ENCODE measurements around the gene LRTM2.

LRTM2 gene

GRCh38 chr12:1810201-1810930 is 10.0 kb upstream of the LRTM2 start:
- DNase-seq (ENCODE audit: low read depth in 2 of 2) = peak; percentile 51 to 54
- no peak overlapping the region for H3K4me3 ChIP-seq (replicated peaks in 1 of 2; ENCODE audit: low read depth in 2 of 2, low read length in 2 of 2)
- TF ChIP-seq CTCF (IDR thresholded peaks at IDR 0.05; ENCODE audit: low read depth, low read length) = no peak

- no peak overlapping the region for H3K4me3 ChIP-seq (replicated peaks in 1 of 2; ENCODE audit: low read depth in 2 of 2, low read length in 2 of 2)
- DNase-seq (ENCODE audit: low read depth in 2 of 2) = no peak
- no peak for TF ChIP-seq CTCF (IDR thresholded peaks at IDR 0.05; ENCODE audit: low read depth, low read length)
Measured at GRCh38 chr12:1810931-1811280, 9.5 kb upstream of the LRTM2 start.

- DNase-seq (ENCODE audit: low read depth in 2 of 2) = peak; percentile 33 to 36
- no peak overlapping the region for H3K4me3 ChIP-seq (replicated peaks in 1 of 2; ENCODE audit: low read depth in 2 of 2, low read length in 2 of 2)
- TF ChIP-seq CTCF (IDR thresholded peaks at IDR 0.05; ENCODE audit: low read depth, low read length) = no peak
Measured at GRCh38 chr12:1811281-1811947, 9.0 kb upstream of the LRTM2 start.

GRCh38 chr12:1811948-1812291 is 8.4 kb upstream of the LRTM2 start:
- H3K4me3 ChIP-seq (replicated peaks in 1 of 2; ENCODE audit: low read depth in 2 of 2, low read length in 2 of 2) = no peak overlapping the region

GRCh38 chr12:1812650-1813302 is 7.6 kb upstream of the LRTM2 start:
- DNase-seq (ENCODE audit: low read depth in 2 of 2) = peak; percentile 72 to 73
- no peak for TF ChIP-seq CTCF (IDR thresholded peaks at IDR 0.05; ENCODE audit: low read depth, low read length)
- H3K4me3 ChIP-seq (replicated peaks in 1 of 2; ENCODE audit: low read depth in 2 of 2, low read length in 2 of 2) = no peak overlapping the region

More at GRCh38 chr12:1811948-1812291, 8.4 kb upstream of the LRTM2 start:
- no peak for DNase-seq (ENCODE audit: low read depth in 2 of 2)
- no peak for TF ChIP-seq CTCF (IDR thresholded peaks at IDR 0.05; ENCODE audit: low read depth, low read length)

GRCh38 chr12:1814266-1814665 is 6.1 kb upstream of the LRTM2 start:
- H3K4me3 ChIP-seq (replicated peaks in 1 of 2; ENCODE audit: low read depth in 2 of 2, low read length in 2 of 2) = no peak overlapping the region
- DNase-seq (ENCODE audit: low read depth in 2 of 2) = no peak
- no peak for TF ChIP-seq CTCF (IDR thresholded peaks at IDR 0.05; ENCODE audit: low read depth, low read length)

Data from cardiac fibroblast (primary cell).